ENCODE data around the gene MBD2. TPM values are rescaled to one million over a fixed set of nuclear protein-coding genes. Genes with fewer than 3 reads are reported as not detected.

Gene MBD2
- total and polyA plus RNA-seq, 11 donors = 15.9 to 74.9 (median 44.6) TPM

DNA sequence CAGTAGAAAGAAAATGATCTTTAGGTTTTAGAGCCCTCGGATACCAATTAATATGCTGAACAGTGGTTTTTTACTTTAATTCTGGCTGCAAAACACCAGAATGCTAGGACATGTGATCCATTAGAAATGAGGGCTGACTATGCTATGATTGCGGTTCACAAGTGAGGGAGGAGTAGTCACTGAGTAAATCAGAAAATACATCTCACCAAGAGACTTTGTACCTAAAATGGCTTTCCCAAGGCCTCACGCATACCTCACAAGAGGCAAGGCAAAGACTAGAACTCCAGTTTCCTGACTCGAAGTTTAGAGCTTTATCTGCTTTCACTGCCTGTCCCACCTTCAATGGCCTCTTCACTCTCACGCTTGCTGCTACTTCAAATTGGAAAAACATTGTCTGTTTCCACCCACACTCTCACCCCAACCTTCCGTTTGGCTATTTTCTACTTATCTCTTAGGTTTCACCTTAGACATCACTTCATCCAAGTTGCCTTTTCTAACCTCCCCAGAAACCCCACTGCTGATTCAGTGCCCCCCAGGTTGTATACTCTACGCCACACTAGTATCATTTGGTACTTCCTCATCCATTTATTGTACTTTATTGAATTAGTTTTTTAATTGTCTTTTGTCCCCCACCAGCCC, 5.1 kb upstream of the MBD2 start:
- DNase-seq (no peak), ATAC-seq (no peak)
- Histone ChIP-seq H3K27ac (no peak overlapping the region), H3K27me3 (no peaks in the 10 kb centered on the region), H3K9me3 (no peaks in the 10 kb centered on the region), H3K4me3 (no peak overlapping the region), H3K4me1 (peaks cover 0 to 8% (median 0%) of the 10 kb centered on the region in 12 donors), H3K36me3 (no peaks in the 10 kb centered on the region)
- intact Hi-C loops (cut with DNase I) = loop anchor here in 8 of 10 donors (5.0 to 10.0 kb wide), 2 partner anchors 38 to 125 kb away; partner anchors contain the start of genes C18orf54 (in 5 of the 8), STARD6 (in 5 of the 8) and POLI (in 3 of the 8)
- no peak for TF ChIP-seq POLR2A (IDR thresholded peaks at IDR 0.05)
- no peak for TF ChIP-seq CTCF (IDR thresholded peaks at IDR 0.05)
- WGBS, 4 donors = 80 to 86% (median 84%) methylated on average over 7 of the region's 7 CpGs

DNA sequence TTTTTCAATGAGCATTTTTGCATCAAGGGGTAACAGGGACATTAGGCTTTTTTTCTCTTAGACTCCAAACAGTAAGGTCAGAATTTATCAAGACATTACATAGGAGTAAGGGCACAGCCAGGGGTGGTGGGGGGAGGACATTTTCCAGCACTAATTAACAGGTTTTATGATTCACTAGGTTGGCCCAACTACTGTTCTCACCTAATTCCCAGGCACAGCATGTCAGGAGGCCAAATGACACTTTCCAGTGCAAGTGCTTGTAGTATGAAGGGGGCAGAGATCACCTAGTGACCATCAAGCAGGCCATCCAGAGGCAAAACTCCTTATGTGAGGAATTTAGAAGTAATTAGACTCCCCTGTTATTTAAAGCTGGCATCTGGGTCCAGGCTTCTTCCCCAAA, 3.9 kb upstream of the MBD2 start:
- H3K36me3 ChIP-seq = no peaks in the 10 kb centered on the region
- ATAC-seq = no peak
- no peak overlapping the region for H3K27ac ChIP-seq
- intact Hi-C loops (cut with DNase I) = loop anchor here in 7 of 10 donors (5.0 to 10.0 kb wide), 2 partner anchors 39 to 126 kb away; partner anchors contain the start of genes C18orf54 (in 5 of the 7), STARD6 (in 5 of the 7) and POLI (in 2 of the 7)
- TF ChIP-seq CTCF (IDR thresholded peaks at IDR 0.05) (no peak), POLR2A (IDR thresholded peaks at IDR 0.05) (no peak)
- no peaks in the 10 kb centered on the region for H3K9me3 ChIP-seq
- DNase-seq = no peak
- no peak overlapping the region for H3K4me3 ChIP-seq
- H3K4me1 ChIP-seq = peaks cover 0 to 12% (median 2%) of the 10 kb centered on the region in 12 donors
- no peaks in the 10 kb centered on the region for H3K27me3 ChIP-seq

GRCh38 chr18:54223568-54224241, 764 bp downstream of the MBD2 start:
- Histone ChIP-seq H3K27ac (peak overlapping the region in 11 of 12 donors; percentile 50 to 86 (median 73)), H3K36me3 (no peaks in the 10 kb centered on the region), H3K9me3 (no peaks in the 10 kb centered on the region), H3K4me3 (peak overlapping the region; percentile 50 to 92 (median 77)), H3K27me3 (no peaks in the 10 kb centered on the region), H3K4me1 (peaks cover 0 to 53% (median 27%) of the 10 kb centered on the region in 12 donors)
- TF ChIP-seq CTCF (IDR thresholded peaks at IDR 0.05) (peak in 1 of 12 donors; percentile 10), POLR2A (IDR thresholded peaks at IDR 0.05) (no peak)
- peak in 1 of 4 donors; percentile 19 for ATAC-seq
- intact Hi-C loops (cut with DNase I) = loop anchor here in 7 of 10 donors (1.0 to 10.0 kb wide), 3 partner anchors 45 to 131 kb away; partner anchors contain the start of genes POLI (in 7 of the 7), C18orf54 (in 5 of the 7) and STARD6 (in 5 of the 7)
- DNase-seq = peak in 4 of 5 donors; percentile 48 to 68 (median 58)
- WGBS, 4 donors = 1 to 4% (median 1%) methylated on average over 14 to 39 of the region's 39 CpGs
